IPS DF 6.9 (cell line): Measurements from ENCODE around the gene TLE4.
"Not testable (repeated sequence)": the region's sequence is repeated elsewhere in the genome, so short reads cannot be mapped to it uniquely, and the experiment has no call there.

Source experiments
- DNase-seq: peaks from one replicate; pipeline ENCODE4 v3.0.0-alpha.2; 2013; ENCODE audit warnings: low read depth, low spot score
- H3K27ac ChIP-seq: one replicate; pipeline ENCODE4 v1.5.1; 2013; ENCODE audit warnings: low read length, control low read depth
- H3K27me3 ChIP-seq: 2 replicates; pipeline ENCODE4 v1.6.1; 2013; ENCODE audit warnings: mild to moderate bottlenecking, low read length; ENCODE audit not compliant: control insufficient read depth, insufficient read depth
- H3K36me3 ChIP-seq: 2 replicates; pipeline ENCODE4 v1.6.1; 2013; ENCODE audit warnings: low read length; ENCODE audit not compliant: control insufficient read depth, insufficient read depth
- H3K4me1 ChIP-seq: 2 replicates; pipeline ENCODE4 v1.6.1; 2013; ENCODE audit warnings: low read length; ENCODE audit not compliant: control insufficient read depth, insufficient read depth
- H3K4me3 ChIP-seq: 2 replicates; pipeline ENCODE4 v1.5.1; 2013; ENCODE audit warnings: mild to moderate bottlenecking, low read length
- H3K9me3 ChIP-seq: 2 replicates; pipeline ENCODE4 v1.6.1; 2013; ENCODE audit warnings: low read length, inconsistent platforms; ENCODE audit not compliant: control insufficient read depth, insufficient read depth
- WGBS: extraction: QIAGEN DNeasy Blood & Tissue Kit; methylation state at CpG from one replicate; pipeline ENCODE4 v1.1.7; 2013; ENCODE audit warnings: mixed read lengths, missing lambda C conversion rate; ENCODE audit not compliant: insufficient read length, insufficient coverage; 5-methylcytosine and 5-hydroxymethylcytosine counted together

TLE4 gene

GRCh38 chr9:79719989-79720388 lies 148.2 kb downstream of the TLE4 start:
- Histone ChIP-seq H3K27me3 (no peaks in the 10 kb centered on the region), H3K27ac (no peak overlapping the region), H3K9me3 (no peaks in the 10 kb centered on the region), H3K36me3 (peaks cover 22% of the 10 kb centered on the region; the same call in 1 of the 2 replicates), H3K4me3 (no peak overlapping the region), H3K4me1 (no peaks in the 10 kb centered on the region)
- no peak for DNase-seq
- WGBS, result no CpG with 5 or more reads among the region's 11 CpGs

DNA sequence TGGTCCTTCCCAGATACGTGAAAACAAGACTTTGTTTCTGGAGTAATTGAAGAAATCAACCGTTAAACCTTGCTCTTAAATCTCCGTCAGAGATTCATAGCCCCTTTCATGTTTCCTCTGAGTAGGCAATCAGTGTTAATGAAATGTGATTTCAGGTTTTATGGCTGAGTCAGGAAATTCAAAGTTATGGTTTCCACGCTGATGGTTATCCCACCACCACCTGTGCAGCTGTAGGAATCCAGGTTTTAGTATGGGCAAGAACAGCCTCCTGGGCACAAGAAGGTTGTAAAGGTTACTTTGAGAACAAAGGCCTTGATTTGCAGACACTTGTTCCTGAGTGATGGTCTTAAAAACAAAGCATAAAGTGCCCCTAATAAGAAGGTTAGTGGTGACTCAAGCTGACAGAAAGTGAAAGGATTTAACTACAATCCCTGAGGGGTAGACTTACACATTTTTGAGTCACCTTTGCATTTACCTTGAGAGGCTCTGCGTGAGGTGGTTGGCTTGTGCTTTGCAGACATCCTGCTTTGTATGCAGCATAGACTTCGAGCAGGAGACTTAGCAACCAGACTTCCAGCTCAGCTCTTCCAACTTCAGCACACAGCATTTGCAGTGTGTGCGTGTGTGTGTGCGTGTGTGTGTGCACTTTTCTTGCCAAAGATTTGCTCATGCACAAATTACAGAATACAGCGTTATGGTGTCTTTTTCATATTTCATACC lies 159.6 kb downstream of the TLE4 start:
- Histone ChIP-seq H3K4me1 (no peaks in the 10 kb centered on the region), H3K27ac (no peak overlapping the region), H3K9me3 (no peaks in the 10 kb centered on the region), H3K4me3 (no peak overlapping the region), H3K36me3 (no peaks in the 10 kb centered on the region), H3K27me3 (no peaks in the 10 kb centered on the region)
- no CpG with 5 or more reads among the region's 9 CpGs for WGBS
- DNase-seq, result no peak

DNA sequence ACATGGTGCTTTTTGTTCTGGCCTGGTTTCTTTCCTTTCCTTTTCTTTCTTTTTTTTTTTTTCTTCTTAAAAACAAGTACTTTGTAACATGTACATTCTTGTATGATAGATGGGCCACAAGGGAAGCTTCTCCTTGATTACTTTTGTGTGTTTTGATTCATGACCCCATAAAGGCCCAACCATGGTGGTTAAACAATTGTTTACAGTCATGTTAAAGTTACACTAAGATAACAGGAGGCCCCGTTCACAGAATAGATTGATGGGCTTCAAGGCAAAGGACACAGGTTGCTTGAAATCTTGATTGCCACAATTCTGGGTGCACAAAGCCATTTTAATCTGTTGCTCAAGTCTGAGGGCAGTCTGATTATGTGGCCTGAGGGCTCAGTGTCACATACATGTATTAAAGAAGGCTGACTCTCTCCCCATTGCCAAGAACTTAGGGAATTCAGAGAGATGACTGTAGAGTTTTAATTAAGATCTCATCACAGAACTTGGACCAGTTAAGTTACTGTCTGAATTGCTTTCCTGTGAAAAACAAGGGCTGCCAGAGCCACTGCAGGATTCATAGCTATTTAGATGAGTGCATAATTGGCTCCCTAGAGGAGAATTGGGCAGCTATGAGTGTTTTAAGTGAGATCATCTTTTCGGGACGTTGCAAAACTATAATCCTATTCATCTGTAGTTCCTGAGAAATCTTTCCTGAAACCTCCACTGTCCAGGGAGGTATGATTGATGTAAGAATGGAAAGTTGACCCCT lies 163.4 kb downstream of the TLE4 start:
- no peaks in the 10 kb centered on the region for H3K4me1 ChIP-seq
- H3K27me3 ChIP-seq, result no peaks in the 10 kb centered on the region
- H3K9me3 ChIP-seq, result no peaks in the 10 kb centered on the region
- DNase-seq, result no peak
- no peaks in the 10 kb centered on the region for H3K36me3 ChIP-seq
- no peak overlapping the region for H3K4me3 ChIP-seq
- no CpG with 5 or more reads among the region's 3 CpGs for WGBS
- H3K27ac ChIP-seq, result no peak overlapping the region

DNA sequence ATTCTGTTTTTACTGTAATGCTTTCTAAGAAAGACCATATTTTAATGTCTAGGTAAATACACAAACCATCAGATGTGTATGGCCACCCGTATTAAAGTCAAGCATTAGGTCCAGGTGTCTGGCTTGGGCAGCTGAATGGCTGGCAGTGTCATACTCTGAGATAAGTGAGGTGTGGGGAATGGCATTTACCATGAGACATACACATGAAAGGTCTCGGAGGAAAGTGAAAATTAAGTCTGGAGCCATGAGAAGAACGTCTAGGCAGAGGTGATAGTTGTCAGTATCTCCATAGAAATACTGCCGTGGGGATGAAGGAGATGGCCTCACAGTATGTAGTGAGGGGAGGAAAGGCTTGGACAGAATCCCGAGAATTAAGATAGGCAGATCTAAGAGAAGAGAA lies 164.3 kb downstream of the TLE4 start:
- H3K9me3 ChIP-seq, result no peaks in the 10 kb centered on the region
- no CpG with 5 or more reads among the region's 5 CpGs for WGBS
- no peak for DNase-seq
- no peak overlapping the region for H3K4me3 ChIP-seq
- no peak overlapping the region for H3K27ac ChIP-seq
- no peaks in the 10 kb centered on the region for H3K4me1 ChIP-seq
- no peaks in the 10 kb centered on the region for H3K36me3 ChIP-seq
- H3K27me3 ChIP-seq, result no peaks in the 10 kb centered on the region

- WGBS, result no CpG with 5 or more reads among the region's 3 CpGs
- no peak overlapping the region for H3K4me3 ChIP-seq
- no peaks in the 10 kb centered on the region for H3K36me3 ChIP-seq
- no peaks in the 10 kb centered on the region for H3K4me1 ChIP-seq
- H3K27ac ChIP-seq, result no peak overlapping the region
- no peak for DNase-seq
- H3K27me3 ChIP-seq, result no peaks in the 10 kb centered on the region
- H3K9me3 ChIP-seq, result no peaks in the 10 kb centered on the region
These were observed 169.6 kb downstream of the TLE4 start for GRCh38 chr9:79741381-79741780.

DNA sequence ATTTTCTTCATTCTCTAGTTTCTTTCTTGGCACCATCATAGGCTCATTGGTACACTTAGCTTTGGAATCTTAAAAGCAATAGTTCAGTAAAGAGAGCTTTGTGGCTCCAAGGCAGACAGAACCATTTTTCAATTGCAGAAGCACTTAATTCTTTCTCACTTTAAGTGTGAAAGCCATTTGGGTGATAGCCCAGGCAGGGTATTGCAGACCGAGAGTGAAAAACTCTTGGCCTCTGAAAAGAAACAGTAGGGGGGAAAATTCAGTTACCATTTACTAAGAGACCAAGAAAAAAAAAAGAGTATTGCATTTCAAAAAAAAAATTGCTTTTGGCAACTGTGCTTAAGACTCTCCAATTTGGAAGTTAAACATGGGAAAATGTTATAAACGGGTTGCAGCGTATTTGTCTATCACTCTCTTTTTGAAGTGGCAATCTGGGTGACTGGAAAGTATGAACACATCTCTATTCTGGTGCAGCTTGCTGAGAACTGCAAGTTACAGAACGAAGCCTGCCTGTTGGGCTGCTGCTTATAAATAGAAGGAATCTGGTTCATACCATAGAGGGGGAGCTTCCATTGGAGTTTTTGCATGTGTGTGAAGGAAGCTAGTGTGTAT lies 170.5 kb downstream of the TLE4 start:
- H3K4me3 ChIP-seq, result no peak overlapping the region
- no CpG with 5 or more reads among the region's 4 CpGs for WGBS
- DNase-seq, result no peak
- H3K4me1 ChIP-seq, result no peaks in the 10 kb centered on the region
- no peaks in the 10 kb centered on the region for H3K9me3 ChIP-seq
- no peak overlapping the region for H3K27ac ChIP-seq
- no peaks in the 10 kb centered on the region for H3K27me3 ChIP-seq
- no peaks in the 10 kb centered on the region for H3K36me3 ChIP-seq

DNA sequence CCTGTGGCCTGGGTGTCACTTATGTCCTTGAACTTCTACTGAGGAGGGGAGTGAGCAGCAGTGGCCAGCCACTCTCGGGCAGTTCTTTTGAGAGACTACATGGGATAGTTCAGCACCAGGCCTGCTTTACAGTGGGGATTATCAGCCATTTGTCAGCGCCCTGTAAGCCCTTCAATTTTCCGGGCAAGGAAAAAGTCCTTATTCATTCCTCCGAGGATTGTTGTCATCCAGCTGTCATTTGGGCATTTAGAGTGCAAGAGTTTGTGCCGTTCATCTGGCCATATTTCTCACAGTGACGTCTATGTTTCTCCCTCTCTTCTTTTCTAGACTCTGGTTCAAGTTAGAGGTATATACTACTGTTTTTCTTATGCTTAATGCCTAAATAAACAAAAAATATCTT lies 172.8 kb downstream of the TLE4 start:
- no peak for DNase-seq
- H3K36me3 ChIP-seq, result no peaks in the 10 kb centered on the region
- H3K27ac ChIP-seq, result no peak overlapping the region

GRCh38 chr9:79745752-79746336 lies 174.1 kb downstream of the TLE4 start:
- no peaks in the 10 kb centered on the region for H3K4me1 ChIP-seq
- DNase-seq, result no peak
- no peaks in the 10 kb centered on the region for H3K9me3 ChIP-seq
- no peak overlapping the region for H3K4me3 ChIP-seq
- H3K27ac ChIP-seq, result no peak overlapping the region
- H3K36me3 ChIP-seq, result no peaks in the 10 kb centered on the region
- WGBS, result no CpG with 5 or more reads among the region's 4 CpGs
- no peaks in the 10 kb centered on the region for H3K27me3 ChIP-seq

More for the DNA sequence above, 172.8 kb downstream of the TLE4 start:
- no CpG with 5 or more reads among the region's 6 CpGs for WGBS
- Histone ChIP-seq H3K4me3 (no peak overlapping the region), H3K9me3 (no peaks in the 10 kb centered on the region), H3K27me3 (no peaks in the 10 kb centered on the region), H3K4me1 (no peaks in the 10 kb centered on the region)

- no CpG with 5 or more reads among the region's 1 CpG for WGBS
- not testable (repeated sequence) for DNase-seq, H3K27me3 ChIP-seq, H3K36me3 ChIP-seq, H3K4me3 ChIP-seq, H3K27ac ChIP-seq, H3K9me3 ChIP-seq, H3K4me1 ChIP-seq
These were observed 180.2 kb downstream of the TLE4 start for GRCh38 chr9:79751895-79752466.

GRCh38 chr9:79756414-79756813 lies 184.6 kb downstream of the TLE4 start:
- Histone ChIP-seq H3K4me1 (no peaks in the 10 kb centered on the region), H3K27ac (no peak overlapping the region), H3K27me3 (no peaks in the 10 kb centered on the region), H3K36me3 (no peaks in the 10 kb centered on the region), H3K9me3 (no peaks in the 10 kb centered on the region), H3K4me3 (no peak overlapping the region)
- DNase-seq, result no peak
- no CpG with 5 or more reads among the region's 2 CpGs for WGBS
